ENCODE measurements around the gene CEP57L1. TPM values are rescaled to one million over a fixed set of nuclear protein-coding genes. Genes with fewer than 3 reads are reported as not detected.
"Not testable (repeated sequence)": the region's sequence is repeated elsewhere in the genome, so short reads cannot be mapped to it uniquely, and the experiment has no call there.

CEP57L1 gene
- polyA plus RNA-seq, 1 donor from 2014 or later = 19.7 TPM

GRCh38 chr6:109081516-109082187, 13.7 kb upstream of the CEP57L1 start:
- Histone ChIP-seq H4K20me1 (ENCODE audit: insufficient read depth) (no peaks in the 10 kb centered on the region), H3F3A (ENCODE audit: insufficient read depth, low read length, poor library complexity, severe bottlenecking) (no peaks in the 10 kb centered on the region), H3K9me3 (ENCODE audit: low read length) (no peaks in the 10 kb centered on the region), H3K9ac (ENCODE audit: low read length) (no peak overlapping the region), H3K9me2 (ENCODE audit: insufficient read depth, low read length) (no peaks in the 10 kb centered on the region), H2AFZ (ENCODE audit: low read depth, low read length) (no peak overlapping the region), H3K27ac (ENCODE audit: low read length) (no peak overlapping the region), H3K79me2 (replicated peaks; ENCODE audit: insufficient read depth, low read length) (peaks cover 11% of the 10 kb centered on the region), H3K27me3 (ENCODE audit: insufficient read depth, low read depth, low read length) (no peaks in the 10 kb centered on the region), H3K4me3 (ENCODE audit: low read length) (no peak overlapping the region), H3K4me2 (ENCODE audit: low read length) (no peak overlapping the region), H3K36me3 (ENCODE audit: insufficient read depth, low read length) (peaks cover 6% of the 10 kb centered on the region)
- TF ChIP-seq TAF1 (IDR thresholded peaks at IDR 0.05; ENCODE audit: low read depth) = no peak
- no peak for TF ChIP-seq SMC3 (conservative IDR thresholded peaks at IDR 0.05; ENCODE audit: poor library complexity)

GRCh38 chr6:109082188-109082577, 13.1 kb upstream of the CEP57L1 start:
- Histone ChIP-seq H3K9ac (ENCODE audit: low read length) (no peak overlapping the region), H2AFZ (ENCODE audit: low read depth, low read length) (no peak overlapping the region), H3K4me2 (ENCODE audit: low read length) (no peak overlapping the region), H3K9me3 (ENCODE audit: low read length) (no peaks in the 10 kb centered on the region), H3K27ac (ENCODE audit: low read length) (no peak overlapping the region), H3K9me2 (ENCODE audit: insufficient read depth, low read length) (no peaks in the 10 kb centered on the region), H3F3A (ENCODE audit: insufficient read depth, low read length, poor library complexity, severe bottlenecking) (no peaks in the 10 kb centered on the region), H4K20me1 (ENCODE audit: insufficient read depth) (no peaks in the 10 kb centered on the region), H3K4me3 (ENCODE audit: low read length) (no peak overlapping the region), H3K79me2 (replicated peaks; ENCODE audit: insufficient read depth, low read length) (peaks cover 11% of the 10 kb centered on the region), H3K27me3 (ENCODE audit: insufficient read depth, low read depth, low read length) (no peaks in the 10 kb centered on the region), H3K36me3 (ENCODE audit: insufficient read depth, low read length) (peaks cover 6% of the 10 kb centered on the region)
- TF ChIP-seq POLR2AphosphoS5 (IDR thresholded peaks at IDR 0.05) (no peak), RAD21 (conservative IDR thresholded peaks at IDR 0.05) (no peak), MXI1 (conservative IDR thresholded peaks at IDR 0.05; ENCODE audit: poor library complexity, severe bottlenecking) (no peak)

- peaks cover 17% of the 10 kb centered on the region for H3K79me2 ChIP-seq (replicated peaks; ENCODE audit: insufficient read depth, low read length)
- no peak overlapping the region for H3K4me3 ChIP-seq (ENCODE audit: low read length)
- no peak overlapping the region for H3K9ac ChIP-seq (ENCODE audit: low read length)
- no peak overlapping the region for H3K4me2 ChIP-seq (ENCODE audit: low read length)
- H2AFZ ChIP-seq (ENCODE audit: low read depth, low read length) = no peak overlapping the region
- no peaks in the 10 kb centered on the region for H3F3A ChIP-seq (ENCODE audit: insufficient read depth, low read length, poor library complexity, severe bottlenecking)
- H4K20me1 ChIP-seq (ENCODE audit: insufficient read depth) = no peaks in the 10 kb centered on the region
- H3K9me2 ChIP-seq (ENCODE audit: insufficient read depth, low read length) = no peaks in the 10 kb centered on the region
- TF ChIP-seq CTCF (IDR thresholded peaks at IDR 0.05; ENCODE audit: poor library complexity, severe bottlenecking) (no peak), RAD21 (conservative IDR thresholded peaks at IDR 0.05) (no peak), POLR2AphosphoS5 (IDR thresholded peaks at IDR 0.05) (no peak), REST (IDR thresholded peaks at IDR 0.05; ENCODE audit: borderline replicate concordance) (no peak), TAF1 (IDR thresholded peaks at IDR 0.05; ENCODE audit: low read depth) (no peak), MXI1 (conservative IDR thresholded peaks at IDR 0.05; ENCODE audit: poor library complexity, severe bottlenecking) (no peak), SMC3 (conservative IDR thresholded peaks at IDR 0.05; ENCODE audit: poor library complexity) (no peak), EP300 (conservative IDR thresholded peaks at IDR 0.05; ENCODE audit: poor library complexity, severe bottlenecking) (no peak)
- peaks cover 6% of the 10 kb centered on the region for H3K36me3 ChIP-seq (ENCODE audit: insufficient read depth, low read length)
- H3K9me3 ChIP-seq (ENCODE audit: low read length) = no peaks in the 10 kb centered on the region
- H3K27me3 ChIP-seq (ENCODE audit: insufficient read depth, low read depth, low read length) = no peaks in the 10 kb centered on the region
- H3K27ac ChIP-seq (ENCODE audit: low read length) = no peak overlapping the region
Observed at GRCh38 chr6:109083657-109084056, 11.7 kb upstream of the CEP57L1 start.

GRCh38 chr6:109084146-109084545, 11.2 kb upstream of the CEP57L1 start:
- not testable (repeated sequence) for H3K9me3 ChIP-seq (ENCODE audit: low read length); H4K20me1 ChIP-seq (ENCODE audit: insufficient read depth); H3K4me2 ChIP-seq (ENCODE audit: low read length); H3K27me3 ChIP-seq (ENCODE audit: insufficient read depth, low read depth, low read length); H3K4me3 ChIP-seq (ENCODE audit: low read length); H3K27ac ChIP-seq (ENCODE audit: low read length); H2AFZ ChIP-seq (ENCODE audit: low read depth, low read length); H3K36me3 ChIP-seq (ENCODE audit: insufficient read depth, low read length); H3K9ac ChIP-seq (ENCODE audit: low read length); H3K9me2 ChIP-seq (ENCODE audit: insufficient read depth, low read length); H3F3A ChIP-seq (ENCODE audit: insufficient read depth, low read length, poor library complexity, severe bottlenecking)
- H3K79me2 ChIP-seq (replicated peaks; ENCODE audit: insufficient read depth, low read length) = peaks cover 16% of the 10 kb centered on the region
